Prostate gland (tissue), 2 donors: ENCODE measurements around the gene TMEM204.

ENCODE experiments used
- POLR2A ChIP-seq: fragments of 450-650 bp; IDR thresholded peaks from one replicate; pipeline ENCODE4 v1.6.1; 2016; ENCODE audit warnings: antibody characterized with exemption, mild to moderate bottlenecking
- POLR2AphosphoS5 ChIP-seq: sonication (generic); formaldehyde crosslinking; IDR thresholded peaks from one replicate; pipeline ENCODE4 v1.6.1; 2017; ENCODE audit warnings: antibody characterized with exemption
- TF ChIP-seq, protein P1 (sequence below), 4 experiments: fragments of 200-600 bp in 2 of 4; fragments of 450-650 bp in 2 of 4; sonication (generic) in 2 of 4; IDR thresholded peaks; 1 replicate in 3 of 4; 2 replicates in 1 of 4; pipeline ENCODE4 v1.5.1; 2016 to 2019; ENCODE audit warnings: antibody characterized with exemption in 4 of 4, mild to moderate bottlenecking in 2 of 4, moderate library complexity in 2 of 4

DNA sequence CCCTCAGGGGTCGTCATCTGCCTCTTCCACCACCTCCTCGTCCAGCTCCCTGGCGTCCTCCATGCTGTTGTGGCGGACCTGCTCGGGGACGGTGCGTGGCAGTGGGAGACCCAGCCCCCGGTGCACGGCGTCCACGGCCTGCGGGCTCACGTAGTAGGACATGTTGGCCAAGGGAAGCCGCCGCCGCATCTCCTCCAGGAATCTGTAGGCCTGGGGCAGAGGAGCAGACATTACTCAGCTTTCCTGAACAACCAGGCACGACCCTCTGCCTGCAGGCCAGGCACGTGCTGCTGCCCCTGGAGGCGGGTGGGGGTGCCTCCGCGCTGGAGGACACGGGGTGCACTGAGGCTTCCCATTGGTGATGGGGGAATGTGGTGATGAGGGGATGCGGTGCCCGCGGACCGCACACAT, 22.5 kb upstream of the TMEM204 start:
- TF ChIP-seq, protein P1, sequence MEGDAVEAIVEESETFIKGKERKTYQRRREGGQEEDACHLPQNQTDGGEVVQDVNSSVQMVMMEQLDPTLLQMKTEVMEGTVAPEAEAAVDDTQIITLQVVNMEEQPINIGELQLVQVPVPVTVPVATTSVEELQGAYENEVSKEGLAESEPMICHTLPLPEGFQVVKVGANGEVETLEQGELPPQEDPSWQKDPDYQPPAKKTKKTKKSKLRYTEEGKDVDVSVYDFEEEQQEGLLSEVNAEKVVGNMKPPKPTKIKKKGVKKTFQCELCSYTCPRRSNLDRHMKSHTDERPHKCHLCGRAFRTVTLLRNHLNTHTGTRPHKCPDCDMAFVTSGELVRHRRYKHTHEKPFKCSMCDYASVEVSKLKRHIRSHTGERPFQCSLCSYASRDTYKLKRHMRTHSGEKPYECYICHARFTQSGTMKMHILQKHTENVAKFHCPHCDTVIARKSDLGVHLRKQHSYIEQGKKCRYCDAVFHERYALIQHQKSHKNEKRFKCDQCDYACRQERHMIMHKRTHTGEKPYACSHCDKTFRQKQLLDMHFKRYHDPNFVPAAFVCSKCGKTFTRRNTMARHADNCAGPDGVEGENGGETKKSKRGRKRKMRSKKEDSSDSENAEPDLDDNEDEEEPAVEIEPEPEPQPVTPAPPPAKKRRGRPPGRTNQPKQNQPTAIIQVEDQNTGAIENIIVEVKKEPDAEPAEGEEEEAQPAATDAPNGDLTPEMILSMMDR (IDR thresholded peaks at IDR 0.05), result no peak
- TF ChIP-seq POLR2A (no peak), POLR2AphosphoS5 (no peak)
